ENCODE measurements around the gene OR4D10.

- TF ChIP-seq, protein P1, sequence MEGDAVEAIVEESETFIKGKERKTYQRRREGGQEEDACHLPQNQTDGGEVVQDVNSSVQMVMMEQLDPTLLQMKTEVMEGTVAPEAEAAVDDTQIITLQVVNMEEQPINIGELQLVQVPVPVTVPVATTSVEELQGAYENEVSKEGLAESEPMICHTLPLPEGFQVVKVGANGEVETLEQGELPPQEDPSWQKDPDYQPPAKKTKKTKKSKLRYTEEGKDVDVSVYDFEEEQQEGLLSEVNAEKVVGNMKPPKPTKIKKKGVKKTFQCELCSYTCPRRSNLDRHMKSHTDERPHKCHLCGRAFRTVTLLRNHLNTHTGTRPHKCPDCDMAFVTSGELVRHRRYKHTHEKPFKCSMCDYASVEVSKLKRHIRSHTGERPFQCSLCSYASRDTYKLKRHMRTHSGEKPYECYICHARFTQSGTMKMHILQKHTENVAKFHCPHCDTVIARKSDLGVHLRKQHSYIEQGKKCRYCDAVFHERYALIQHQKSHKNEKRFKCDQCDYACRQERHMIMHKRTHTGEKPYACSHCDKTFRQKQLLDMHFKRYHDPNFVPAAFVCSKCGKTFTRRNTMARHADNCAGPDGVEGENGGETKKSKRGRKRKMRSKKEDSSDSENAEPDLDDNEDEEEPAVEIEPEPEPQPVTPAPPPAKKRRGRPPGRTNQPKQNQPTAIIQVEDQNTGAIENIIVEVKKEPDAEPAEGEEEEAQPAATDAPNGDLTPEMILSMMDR (IDR thresholded peaks at IDR 0.05), result no peak
- TF ChIP-seq POLR2A (IDR thresholded peaks at IDR 0.05), result no peak
These were observed 48.0 kb upstream of the OR4D10 start for GRCh38 chr11:59425131-59425530.
